Activated T-cell treated with anti-CD3 and anti-CD28 coated beads, Interleukin-2, amount 50 U/mL, for 4 hours (primary cell): ENCODE measurements around the gene AOPEP. TPM values are rescaled to one million over a fixed set of nuclear protein-coding genes. Genes with fewer than 3 reads are reported as not detected.

ENCODE experiments used
- ATAC-seq, 2 donors: fragments of 200-7000 bp; cut with Tn5 transposase; one replicate each; pipeline ENCODE4 v1.10.0; 2021
- DNase-seq: peaks from one replicate; pipeline ENCODE4 v3.0.0-alpha.2; 2020
- H3K27me3 Mint-ChIP-seq: one replicate; pipeline ENCODE4 v1.8.0; 2021; ENCODE audit warnings: low read depth, mixed read lengths
- H3K36me3 Mint-ChIP-seq: one replicate; pipeline ENCODE4 v1.8.0; 2022; ENCODE audit warnings: mixed read lengths; ENCODE audit not compliant: insufficient read depth
- H3K4me1 Mint-ChIP-seq: one replicate; pipeline ENCODE4 v1.8.0; 2021; ENCODE audit warnings: low read depth, mixed read lengths
- H3K4me3 Mint-ChIP-seq: one replicate; pipeline ENCODE4 v1.8.0; 2021; ENCODE audit warnings: mild to moderate bottlenecking, moderate library complexity, mixed read lengths
- H3K9me3 Mint-ChIP-seq: one replicate; pipeline ENCODE4 v1.8.0; 2021; ENCODE audit warnings: mixed read lengths
- total RNA-seq, 3 donors: library from RNA; stranded (reverse); gene quantifications; one replicate each; pipeline ENCODE4 v1.2.1, GENCODE V29; 2021

AOPEP gene
- 1 to 10 TPM; 7.1 to 7.9 (median 7.4) TPM for total RNA-seq

- peak within 1 kb of the TSS; percentile 94 for H3K4me3 Mint-ChIP-seq
- no peaks in the 10 kb centered on the region for H3K36me3 Mint-ChIP-seq
- peaks cover 5% of the 10 kb centered on the region for H3K4me1 Mint-ChIP-seq
- ATAC-seq, result peak; percentile 94 to 97
- H3K27me3 Mint-ChIP-seq, result peaks cover 2% of the 10 kb centered on the region
- H3K9me3 Mint-ChIP-seq, result peaks cover 4% of the 10 kb centered on the region
- DNase-seq, result peak; percentile 100
Observed at GRCh38 chr9:94726495-94727191, at the start of gene AOPEP. Gene AOPEP, plus strand, starts transcription at chr9:94726699. Its CDS starts 33,085 bp downstream, at chr9:94759784.

GRCh38 chr9:94677929-94678328 is 48.6 kb upstream of the AOPEP start:
- H3K9me3 Mint-ChIP-seq, result no peaks in the 10 kb centered on the region
- no peaks in the 10 kb centered on the region for H3K4me1 Mint-ChIP-seq
- no peak overlapping the region for H3K4me3 Mint-ChIP-seq
- peaks cover 14% of the 10 kb centered on the region for H3K27me3 Mint-ChIP-seq
- no peaks in the 10 kb centered on the region for H3K36me3 Mint-ChIP-seq
- no peak for DNase-seq
- no peak for ATAC-seq

GRCh38 chr9:94679587-94679986 is 46.9 kb upstream of the AOPEP start:
- Mint-ChIP-seq H3K9me3 (no peaks in the 10 kb centered on the region), H3K27me3 (peaks cover 14% of the 10 kb centered on the region), H3K4me3 (no peak overlapping the region), H3K4me1 (no peaks in the 10 kb centered on the region), H3K36me3 (no peaks in the 10 kb centered on the region)
- no peak for DNase-seq
- no peak for ATAC-seq

GRCh38 chr9:94680020-94680419 is 46.5 kb upstream of the AOPEP start:
- H3K36me3 Mint-ChIP-seq, result no peaks in the 10 kb centered on the region
- DNase-seq (no peak), ATAC-seq (no peak)
- H3K9me3 Mint-ChIP-seq, result no peaks in the 10 kb centered on the region
- H3K4me1 Mint-ChIP-seq, result no peaks in the 10 kb centered on the region
- peaks cover 14% of the 10 kb centered on the region for H3K27me3 Mint-ChIP-seq
- no peak overlapping the region for H3K4me3 Mint-ChIP-seq

GRCh38 chr9:94680621-94681020 is 45.9 kb upstream of the AOPEP start:
- no peaks in the 10 kb centered on the region for H3K9me3 Mint-ChIP-seq
- H3K27me3 Mint-ChIP-seq, result peaks cover 14% of the 10 kb centered on the region

GRCh38 chr9:94681508-94681907 is 45.0 kb upstream of the AOPEP start:
- ATAC-seq (peak; percentile 91 to 92), DNase-seq (peak; percentile 47)
- peaks cover 14% of the 10 kb centered on the region for H3K27me3 Mint-ChIP-seq
- no peaks in the 10 kb centered on the region for H3K9me3 Mint-ChIP-seq
- no peak overlapping the region for H3K4me3 Mint-ChIP-seq
- H3K4me1 Mint-ChIP-seq, result no peaks in the 10 kb centered on the region
- no peaks in the 10 kb centered on the region for H3K36me3 Mint-ChIP-seq

More at GRCh38 chr9:94680621-94681020, 45.9 kb upstream of the AOPEP start:
- ATAC-seq (no peak), DNase-seq (no peak)
- no peaks in the 10 kb centered on the region for H3K36me3 Mint-ChIP-seq
- H3K4me3 Mint-ChIP-seq, result no peak overlapping the region
- H3K4me1 Mint-ChIP-seq, result no peaks in the 10 kb centered on the region

GRCh38 chr9:94685359-94685758 is 41.1 kb upstream of the AOPEP start:
- peaks cover 4% of the 10 kb centered on the region for H3K27me3 Mint-ChIP-seq
- no peak overlapping the region for H3K4me3 Mint-ChIP-seq
- DNase-seq (no peak), ATAC-seq (no peak)
- H3K36me3 Mint-ChIP-seq, result no peaks in the 10 kb centered on the region
- H3K4me1 Mint-ChIP-seq, result no peaks in the 10 kb centered on the region
- H3K9me3 Mint-ChIP-seq, result no peaks in the 10 kb centered on the region

- DNase-seq, result no peak
- ATAC-seq, result no peak
- H3K36me3 Mint-ChIP-seq, result no peaks in the 10 kb centered on the region
- no peaks in the 10 kb centered on the region for H3K4me1 Mint-ChIP-seq
- H3K27me3 Mint-ChIP-seq, result no peaks in the 10 kb centered on the region
- no peaks in the 10 kb centered on the region for H3K9me3 Mint-ChIP-seq
- no peak overlapping the region for H3K4me3 Mint-ChIP-seq
Observed at GRCh38 chr9:94687451-94687850, 39.0 kb upstream of the AOPEP start.

GRCh38 chr9:94690344-94690743 is 36.2 kb upstream of the AOPEP start:
- ATAC-seq, result no peak
- Mint-ChIP-seq H3K36me3 (no peaks in the 10 kb centered on the region), H3K9me3 (no peaks in the 10 kb centered on the region), H3K4me1 (no peaks in the 10 kb centered on the region), H3K27me3 (peaks cover 2% of the 10 kb centered on the region), H3K4me3 (no peak overlapping the region)
- no peak for DNase-seq

- no peaks in the 10 kb centered on the region for H3K9me3 Mint-ChIP-seq
- no peak overlapping the region for H3K4me3 Mint-ChIP-seq
- H3K4me1 Mint-ChIP-seq, result no peaks in the 10 kb centered on the region
- ATAC-seq (no peak), DNase-seq (no peak)
- H3K36me3 Mint-ChIP-seq, result no peaks in the 10 kb centered on the region
- peaks cover 7% of the 10 kb centered on the region for H3K27me3 Mint-ChIP-seq
Observed at GRCh38 chr9:94692601-94693000, 33.9 kb upstream of the AOPEP start.

- Mint-ChIP-seq H3K27me3 (peaks cover 7% of the 10 kb centered on the region), H3K36me3 (no peaks in the 10 kb centered on the region), H3K9me3 (no peaks in the 10 kb centered on the region), H3K4me3 (no peak overlapping the region), H3K4me1 (no peaks in the 10 kb centered on the region)
- DNase-seq (no peak), ATAC-seq (no peak)
Observed at GRCh38 chr9:94693485-94694204, 32.9 kb upstream of the AOPEP start.

- Mint-ChIP-seq H3K27me3 (peaks cover 14% of the 10 kb centered on the region), H3K4me1 (no peaks in the 10 kb centered on the region), H3K36me3 (no peaks in the 10 kb centered on the region), H3K9me3 (no peaks in the 10 kb centered on the region), H3K4me3 (no peak overlapping the region)
- ATAC-seq (no peak), DNase-seq (no peak)
Observed at GRCh38 chr9:94696545-94696944, 30.0 kb upstream of the AOPEP start.

GRCh38 chr9:94697972-94698581 is 28.4 kb upstream of the AOPEP start:
- peaks cover 14% of the 10 kb centered on the region for H3K27me3 Mint-ChIP-seq

GRCh38 chr9:94699715-94700373 is 26.7 kb upstream of the AOPEP start:
- peaks cover 11% of the 10 kb centered on the region for H3K27me3 Mint-ChIP-seq
- H3K4me1 Mint-ChIP-seq, result no peaks in the 10 kb centered on the region
- H3K36me3 Mint-ChIP-seq, result no peaks in the 10 kb centered on the region
- no peak overlapping the region for H3K4me3 Mint-ChIP-seq
- DNase-seq (no peak), ATAC-seq (no peak)
- H3K9me3 Mint-ChIP-seq, result no peaks in the 10 kb centered on the region

More at GRCh38 chr9:94697972-94698581, 28.4 kb upstream of the AOPEP start:
- Mint-ChIP-seq H3K4me3 (no peak overlapping the region), H3K4me1 (no peaks in the 10 kb centered on the region), H3K9me3 (no peaks in the 10 kb centered on the region), H3K36me3 (no peaks in the 10 kb centered on the region)
- no peak for DNase-seq
- ATAC-seq, result no peak
